Smooth muscle cell of the umbilical artery (primary cell): ENCODE measurements around the gene ANGPTL3. TPM values are rescaled to one million over a fixed set of nuclear protein-coding genes. Genes with fewer than 3 reads are reported as not detected.

Experiments used
- total RNA-seq: library from RNA; depleted of rRNA; stranded (reverse); fragments of >200 nt; gene quantifications from 2 replicates; pipeline ENCODE4 v1.2.3, GENCODE V29; 2014

ANGPTL3 gene, protein sequence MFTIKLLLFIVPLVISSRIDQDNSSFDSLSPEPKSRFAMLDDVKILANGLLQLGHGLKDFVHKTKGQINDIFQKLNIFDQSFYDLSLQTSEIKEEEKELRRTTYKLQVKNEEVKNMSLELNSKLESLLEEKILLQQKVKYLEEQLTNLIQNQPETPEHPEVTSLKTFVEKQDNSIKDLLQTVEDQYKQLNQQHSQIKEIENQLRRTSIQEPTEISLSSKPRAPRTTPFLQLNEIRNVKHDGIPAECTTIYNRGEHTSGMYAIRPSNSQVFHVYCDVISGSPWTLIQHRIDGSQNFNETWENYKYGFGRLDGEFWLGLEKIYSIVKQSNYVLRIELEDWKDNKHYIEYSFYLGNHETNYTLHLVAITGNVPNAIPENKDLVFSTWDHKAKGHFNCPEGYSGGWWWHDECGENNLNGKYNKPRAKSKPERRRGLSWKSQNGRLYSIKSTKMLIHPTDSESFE
- under 0.01 TPM in 1 of 2 replicates, not detected in the other for total RNA-seq

DNA sequence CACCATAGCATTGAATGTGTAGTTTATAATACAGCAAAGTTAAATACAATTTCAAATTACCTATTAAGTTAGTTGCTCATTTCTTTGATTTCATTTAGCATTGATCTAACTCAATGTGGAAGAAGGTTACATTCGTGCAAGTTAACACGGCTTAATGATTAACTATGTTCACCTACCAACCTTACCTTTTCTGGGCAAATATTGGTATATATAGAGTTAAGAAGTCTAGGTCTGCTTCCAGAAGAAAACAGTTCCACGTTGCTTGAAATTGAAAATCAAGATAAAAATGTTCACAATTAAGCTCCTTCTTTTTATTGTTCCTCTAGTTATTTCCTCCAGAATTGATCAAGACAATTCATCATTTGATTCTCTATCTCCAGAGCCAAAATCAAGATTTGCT, at the start of gene ANGPTL3:
Gene ANGPTL3 (plus strand): TSS at position 240 of the 400 bp plus-strand sequence. CDS start 47 bp downstream, at position 287.

Other genes with a start within 250 kb of the ANGPTL3 start
- 10.7 and 24.3 TPM in 2 replicates for gene USP1, start 160.5 kb upstream of the ANGPTL3 start, total RNA-seq
- 90.6 and 195 TPM in 2 replicates for gene DOCK7, start 90.9 kb downstream of the ANGPTL3 start, total RNA-seq
- 9.5 and 12.4 TPM in 2 replicates for gene ATG4C, start 186.6 kb downstream of the ANGPTL3 start, total RNA-seq